ENCODE data around the gene SLC2A6. TPM values are rescaled to one million over a fixed set of nuclear protein-coding genes. Genes with fewer than 3 reads are reported as not detected.

SLC2A6 gene
- total RNA-seq, 4 donors from 2014 or later: 0.95 to 10.7 (median 2.2) TPM

DNA sequence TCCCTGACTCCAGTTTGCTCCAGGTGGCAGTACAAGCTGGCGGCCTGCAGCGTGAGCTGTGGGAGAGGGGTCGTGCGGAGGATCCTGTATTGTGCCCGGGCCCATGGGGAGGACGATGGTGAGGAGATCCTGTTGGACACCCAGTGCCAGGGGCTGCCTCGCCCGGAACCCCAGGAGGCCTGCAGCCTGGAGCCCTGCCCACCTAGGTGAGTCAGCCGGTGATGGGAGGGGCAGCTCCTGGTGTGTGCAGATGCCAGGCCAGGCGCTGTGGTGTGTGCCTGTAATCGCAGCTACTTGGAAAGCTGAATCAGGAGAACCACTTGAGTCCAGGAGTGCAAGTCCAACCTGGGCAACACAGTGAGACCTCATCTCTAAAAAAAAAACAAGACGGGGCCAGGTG, 29.1 kb downstream of the SLC2A6 start:
- TF ChIP-seq POLR2A (IDR thresholded peaks at IDR 0.05) (no peak), CTCF (IDR thresholded peaks at IDR 0.05) (peak in 2 of 6 experiments; percentile 25 to 32)
- H3K4me1 ChIP-seq: peaks cover 0 to 5% (median 0%) of the 10 kb centered on the region in 4 donors
- no peaks in the 10 kb centered on the region for H3K27me3 ChIP-seq
- no peaks in the 10 kb centered on the region for H3K9me3 ChIP-seq
- no peaks in the 10 kb centered on the region for H3K36me3 ChIP-seq
- no peak overlapping the region for H3K4me3 ChIP-seq
- H3K27ac ChIP-seq: no peak overlapping the region
- peak in 2 of 3 donors; percentile 76 to 83 for DNase-seq

- no peak for DNase-seq
These were observed 30.4 kb downstream of the SLC2A6 start for GRCh38 chr9:133448487-133448972.

DNA sequence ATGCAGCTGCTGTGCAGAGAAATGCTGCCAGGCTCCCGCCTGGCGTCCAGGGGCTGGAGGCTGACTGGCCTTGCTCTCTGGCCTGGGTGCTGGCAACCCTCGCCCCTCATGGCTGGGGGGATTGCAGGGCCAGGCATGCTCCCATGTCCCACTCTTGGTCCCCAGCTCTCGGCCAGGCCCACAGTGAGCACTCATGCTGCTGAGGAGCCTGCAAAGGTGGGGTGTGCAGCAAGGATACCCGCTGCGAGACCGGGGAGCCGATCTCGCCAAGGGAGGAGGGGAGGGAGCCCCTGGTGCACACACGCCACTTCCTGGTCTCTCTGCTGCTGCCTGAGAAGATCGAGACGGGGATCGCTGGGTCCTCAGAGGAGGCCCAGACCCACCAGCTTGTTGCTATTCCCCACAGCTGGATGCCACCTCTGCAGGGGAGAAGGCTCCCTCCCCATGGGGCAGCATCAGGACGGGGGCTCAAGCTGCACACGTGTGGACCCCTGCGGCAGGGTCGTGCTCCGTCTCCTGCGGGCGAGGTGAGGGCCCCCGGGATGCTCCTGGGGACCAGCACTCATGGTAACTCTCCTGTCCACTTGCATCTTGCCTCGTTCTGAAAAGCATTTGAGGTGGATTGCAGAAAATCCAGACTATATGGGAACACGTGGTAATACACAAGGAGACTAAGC, 33.5 kb downstream of the SLC2A6 start:
- H3K9me3 ChIP-seq: no peaks in the 10 kb centered on the region
- H3K36me3 ChIP-seq: no peaks in the 10 kb centered on the region
- DNase-seq: no peak
- H3K27me3 ChIP-seq: no peaks in the 10 kb centered on the region
- TF ChIP-seq POLR2A (IDR thresholded peaks at IDR 0.05) (no peak), CTCF (IDR thresholded peaks at IDR 0.05) (no peak)
- peaks cover 0 to 5% (median 0%) of the 10 kb centered on the region in 4 donors for H3K4me1 ChIP-seq
- H3K27ac ChIP-seq: no peak overlapping the region
- no peak overlapping the region for H3K4me3 ChIP-seq

More at GRCh38 chr9:133448487-133448972, 30.4 kb downstream of the SLC2A6 start:
- Histone ChIP-seq H3K4me1 (peaks cover 0 to 5% (median 0%) of the 10 kb centered on the region in 4 donors), H3K9me3 (no peaks in the 10 kb centered on the region), H3K4me3 (no peak overlapping the region), H3K27me3 (no peaks in the 10 kb centered on the region), H3K27ac (no peak overlapping the region), H3K36me3 (no peaks in the 10 kb centered on the region)
- TF ChIP-seq CTCF (IDR thresholded peaks at IDR 0.05) (no peak), POLR2A (IDR thresholded peaks at IDR 0.05) (no peak)

DNA sequence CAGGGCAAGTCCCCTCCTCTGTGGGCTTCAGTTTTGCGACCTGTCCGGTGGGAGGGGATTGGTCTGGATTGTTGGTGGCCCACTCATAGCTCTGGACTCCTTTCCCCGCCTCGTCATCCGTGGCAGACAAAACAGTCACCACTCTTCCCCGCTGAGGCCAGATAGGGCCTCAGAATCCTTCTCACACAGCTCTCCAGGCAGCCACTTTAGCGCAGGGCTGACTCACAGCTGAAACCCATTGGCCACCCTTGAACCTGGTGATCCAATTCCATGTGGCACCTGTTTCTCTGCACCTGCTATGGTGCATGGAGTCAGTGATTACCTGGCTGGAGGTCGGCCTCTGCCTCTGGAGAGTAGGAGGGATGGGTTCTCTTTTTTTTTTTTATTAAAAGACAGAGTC, 34.9 kb downstream of the SLC2A6 start:
- Histone ChIP-seq H3K36me3 (no peaks in the 10 kb centered on the region), H3K27me3 (no peaks in the 10 kb centered on the region), H3K9me3 (no peaks in the 10 kb centered on the region), H3K4me3 (no peak overlapping the region), H3K27ac (no peak overlapping the region), H3K4me1 (no peaks in the 10 kb centered on the region)
- TF ChIP-seq CTCF (IDR thresholded peaks at IDR 0.05) (no peak), POLR2A (IDR thresholded peaks at IDR 0.05) (no peak)
- no peak for DNase-seq

GRCh38 chr9:133443248-133443647, 35.7 kb downstream of the SLC2A6 start:
- no peaks in the 10 kb centered on the region for H3K4me1 ChIP-seq
- TF ChIP-seq POLR2A (IDR thresholded peaks at IDR 0.05) (no peak), CTCF (IDR thresholded peaks at IDR 0.05) (no peak)
- H3K27me3 ChIP-seq: no peaks in the 10 kb centered on the region
- H3K9me3 ChIP-seq: no peaks in the 10 kb centered on the region
- no peak overlapping the region for H3K27ac ChIP-seq
- DNase-seq: no peak
- no peaks in the 10 kb centered on the region for H3K36me3 ChIP-seq
- H3K4me3 ChIP-seq: no peak overlapping the region
